GM19395 (cell line): ENCODE results near the gene TRIM65.

Experiments
- ATAC-seq: cut with Tn5 transposase; IDR thresholded peaks from one replicate; pipeline ENCODE4 v1.9.1; 2021; ENCODE audit warnings: mild to moderate bottlenecking, moderate library complexity; ENCODE audit not compliant: unreplicated experiment

The TRIM65 gene

GRCh38 chr17:75896415-75897159 lies at the start of gene TRIM65:
Gene TRIM65 (minus strand): TSS chr17:75896951. CDS start chr17:75896937, 14 bp downstream.
- peak; percentile 62 for ATAC-seq

GRCh38 chr17:75945211-75945610 lies 48.5 kb upstream of the TRIM65 start:
- ATAC-seq = no peak

GRCh38 chr17:75943491-75943890 lies 46.7 kb upstream of the TRIM65 start:
- no peak for ATAC-seq

GRCh38 chr17:75942473-75942872 lies 45.7 kb upstream of the TRIM65 start:
- ATAC-seq = no peak

- ATAC-seq = no peak
Observed at GRCh38 chr17:75941442-75941819, 44.7 kb upstream of the TRIM65 start.

- ATAC-seq = peak; percentile 90
Observed at GRCh38 chr17:75940727-75941441, 44.1 kb upstream of the TRIM65 start, which contains the start of gene FBF1. Gene FBF1 (minus strand): TSS chr17:75941042. CDS start chr17:75938149, 2,893 bp downstream.

- no peak for ATAC-seq
Observed at GRCh38 chr17:75937652-75938051, 40.9 kb upstream of the TRIM65 start.

GRCh38 chr17:75933808-75934207 lies 37.1 kb upstream of the TRIM65 start:
- ATAC-seq = no peak

- no peak for ATAC-seq
Observed at GRCh38 chr17:75932852-75933251, 36.1 kb upstream of the TRIM65 start.

- ATAC-seq = no peak
Observed at GRCh38 chr17:75931062-75931461, 34.3 kb upstream of the TRIM65 start.

GRCh38 chr17:75927286-75927922 lies 30.7 kb upstream of the TRIM65 start:
- no peak for ATAC-seq

- ATAC-seq = no peak
Observed at GRCh38 chr17:75926456-75926855, 29.7 kb upstream of the TRIM65 start.

- ATAC-seq = no peak
Observed at GRCh38 chr17:75925912-75926311, 29.2 kb upstream of the TRIM65 start.

GRCh38 chr17:75925103-75925502 lies 28.4 kb upstream of the TRIM65 start:
- no peak for ATAC-seq

- ATAC-seq = no peak
Observed at GRCh38 chr17:75922963-75923874, 26.5 kb upstream of the TRIM65 start.

- no peak for ATAC-seq
Observed at GRCh38 chr17:75922173-75922961, 25.6 kb upstream of the TRIM65 start.

GRCh38 chr17:75921596-75921995 lies 24.8 kb upstream of the TRIM65 start:
- no peak for ATAC-seq

- no peak for ATAC-seq
Observed at GRCh38 chr17:75920045-75920560, 23.4 kb upstream of the TRIM65 start.

- no peak for ATAC-seq
Observed at GRCh38 chr17:75919611-75920010, 22.9 kb upstream of the TRIM65 start.
